C4-2B (cell line): ENCODE measurements around the gene PLCXD1.

Source experiments
- ZFX ChIP-seq: fragments of 450-650 bp; IDR thresholded peaks from 2 replicates; pipeline ENCODE4 v1.6.1; 2017
- TF ChIP-seq, protein P1 (sequence below): fragments of 450-650 bp; conservative IDR thresholded peaks from 2 replicates; pipeline ENCODE4 v1.5.1; 2017; ENCODE audit warnings: mild to moderate bottlenecking

GRCh38 chrX:298993-299392 is 17.8 kb downstream of the PLCXD1 start:
- TF ChIP-seq, protein P1, sequence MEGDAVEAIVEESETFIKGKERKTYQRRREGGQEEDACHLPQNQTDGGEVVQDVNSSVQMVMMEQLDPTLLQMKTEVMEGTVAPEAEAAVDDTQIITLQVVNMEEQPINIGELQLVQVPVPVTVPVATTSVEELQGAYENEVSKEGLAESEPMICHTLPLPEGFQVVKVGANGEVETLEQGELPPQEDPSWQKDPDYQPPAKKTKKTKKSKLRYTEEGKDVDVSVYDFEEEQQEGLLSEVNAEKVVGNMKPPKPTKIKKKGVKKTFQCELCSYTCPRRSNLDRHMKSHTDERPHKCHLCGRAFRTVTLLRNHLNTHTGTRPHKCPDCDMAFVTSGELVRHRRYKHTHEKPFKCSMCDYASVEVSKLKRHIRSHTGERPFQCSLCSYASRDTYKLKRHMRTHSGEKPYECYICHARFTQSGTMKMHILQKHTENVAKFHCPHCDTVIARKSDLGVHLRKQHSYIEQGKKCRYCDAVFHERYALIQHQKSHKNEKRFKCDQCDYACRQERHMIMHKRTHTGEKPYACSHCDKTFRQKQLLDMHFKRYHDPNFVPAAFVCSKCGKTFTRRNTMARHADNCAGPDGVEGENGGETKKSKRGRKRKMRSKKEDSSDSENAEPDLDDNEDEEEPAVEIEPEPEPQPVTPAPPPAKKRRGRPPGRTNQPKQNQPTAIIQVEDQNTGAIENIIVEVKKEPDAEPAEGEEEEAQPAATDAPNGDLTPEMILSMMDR, result no peak
- TF ChIP-seq ZFX, result no peak
